ENCODE data around the gene EEF1G. TPM values are rescaled to one million over a fixed set of nuclear protein-coding genes. Genes with fewer than 3 reads are reported as not detected.

Gene EEF1G
- total RNA-seq, 1 experiment from 2014 or later = 2,008 TPM

DNA sequence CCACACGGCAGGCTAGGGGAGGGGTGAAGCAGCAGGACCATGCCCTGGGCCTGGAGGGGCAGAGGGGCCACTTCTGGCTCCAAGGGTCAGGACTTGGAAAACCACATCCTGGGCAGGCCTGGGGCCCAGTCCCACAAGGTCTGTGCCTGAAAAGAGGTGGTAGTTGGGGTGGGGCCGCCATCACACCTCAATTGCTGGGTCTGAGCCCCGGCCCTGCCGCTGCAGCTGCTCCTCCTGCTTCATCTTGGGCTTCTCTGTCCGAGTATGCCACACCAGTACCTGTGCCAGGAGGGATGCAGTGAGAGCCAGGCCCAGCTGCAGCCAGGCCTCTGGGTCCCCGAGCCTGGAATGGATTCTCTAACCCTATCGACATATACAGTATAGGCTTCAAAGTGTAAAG lies 41.8 kb upstream of the EEF1G start:
- no peaks in the 10 kb centered on the region for H3K36me3 ChIP-seq (ENCODE audit: low read depth)
- H3F3A ChIP-seq (ENCODE audit: insufficient read depth, low read depth) = peaks cover 42% of the 10 kb centered on the region
- no peaks in the 10 kb centered on the region for H4K20me1 ChIP-seq (ENCODE audit: insufficient read depth)
- H3K9me3 ChIP-seq (ENCODE audit: insufficient read depth, low read depth) = no peaks in the 10 kb centered on the region
- BruUV-seq (replicated peaks) = no TSS peak
- H3K27ac ChIP-seq = no peak overlapping the region
- H3K79me2 ChIP-seq (ENCODE audit: low read depth) = peaks cover 20% of the 10 kb centered on the region
- TF ChIP-seq, protein P1, sequence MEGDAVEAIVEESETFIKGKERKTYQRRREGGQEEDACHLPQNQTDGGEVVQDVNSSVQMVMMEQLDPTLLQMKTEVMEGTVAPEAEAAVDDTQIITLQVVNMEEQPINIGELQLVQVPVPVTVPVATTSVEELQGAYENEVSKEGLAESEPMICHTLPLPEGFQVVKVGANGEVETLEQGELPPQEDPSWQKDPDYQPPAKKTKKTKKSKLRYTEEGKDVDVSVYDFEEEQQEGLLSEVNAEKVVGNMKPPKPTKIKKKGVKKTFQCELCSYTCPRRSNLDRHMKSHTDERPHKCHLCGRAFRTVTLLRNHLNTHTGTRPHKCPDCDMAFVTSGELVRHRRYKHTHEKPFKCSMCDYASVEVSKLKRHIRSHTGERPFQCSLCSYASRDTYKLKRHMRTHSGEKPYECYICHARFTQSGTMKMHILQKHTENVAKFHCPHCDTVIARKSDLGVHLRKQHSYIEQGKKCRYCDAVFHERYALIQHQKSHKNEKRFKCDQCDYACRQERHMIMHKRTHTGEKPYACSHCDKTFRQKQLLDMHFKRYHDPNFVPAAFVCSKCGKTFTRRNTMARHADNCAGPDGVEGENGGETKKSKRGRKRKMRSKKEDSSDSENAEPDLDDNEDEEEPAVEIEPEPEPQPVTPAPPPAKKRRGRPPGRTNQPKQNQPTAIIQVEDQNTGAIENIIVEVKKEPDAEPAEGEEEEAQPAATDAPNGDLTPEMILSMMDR (conservative IDR thresholded peaks at IDR 0.05) = no peak
- no peak for TF ChIP-seq EZH2 (IDR thresholded peaks at IDR 0.05; ENCODE audit: low read depth)
- no peak overlapping the region for H3K4me3 ChIP-seq
- no peaks in the 10 kb centered on the region for H3K27me3 ChIP-seq (ENCODE audit: insufficient read depth, low read depth)
- intact Hi-C loops (cut with micrococcal nuclease; ENCODE audit: unreplicated experiment) = no loop called here
- H2AFZ ChIP-seq = no peak overlapping the region
- no peak overlapping the region for H3K4me2 ChIP-seq
- POLR2A ChIA-PET (ENCODE audit: unreplicated experiment) = interaction anchor here (0.6 kb wide), 1 partner anchor 39 kb away, joined by 3 read pairs; no protein-coding TSS in a partner anchor
- no peak for DNase-seq
- CTCF ChIA-PET = no interaction called here
- H3K9me2 ChIP-seq (ENCODE audit: insufficient read depth) = no peaks in the 10 kb centered on the region
- H3K4me1 ChIP-seq (replicated peaks; ENCODE audit: insufficient read depth) = peaks cover 38% of the 10 kb centered on the region

DNA sequence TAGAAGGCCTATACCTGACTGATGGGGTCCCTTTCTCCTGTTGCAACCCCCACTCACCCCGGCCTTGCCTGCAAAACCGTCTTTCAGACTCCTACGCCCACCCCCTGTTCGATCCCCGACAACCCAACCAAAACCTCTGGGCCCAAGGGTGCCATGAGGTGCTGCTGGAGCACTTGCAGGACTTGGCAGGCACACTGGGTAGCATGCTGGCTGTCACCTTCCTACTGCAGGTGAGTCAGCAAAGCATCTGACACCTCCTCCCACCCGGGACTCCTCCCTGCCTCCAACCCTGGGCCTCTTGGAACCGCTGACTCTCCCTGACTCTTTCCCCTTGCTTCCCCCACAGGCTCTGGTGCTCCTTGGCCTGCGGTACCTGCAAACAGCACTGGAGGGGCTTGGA lies 40.6 kb upstream of the EEF1G start:
- DNase-seq = peak; percentile 72 to 75
- H3K4me1 ChIP-seq (replicated peaks; ENCODE audit: insufficient read depth) = peaks cover 35% of the 10 kb centered on the region

DNA sequence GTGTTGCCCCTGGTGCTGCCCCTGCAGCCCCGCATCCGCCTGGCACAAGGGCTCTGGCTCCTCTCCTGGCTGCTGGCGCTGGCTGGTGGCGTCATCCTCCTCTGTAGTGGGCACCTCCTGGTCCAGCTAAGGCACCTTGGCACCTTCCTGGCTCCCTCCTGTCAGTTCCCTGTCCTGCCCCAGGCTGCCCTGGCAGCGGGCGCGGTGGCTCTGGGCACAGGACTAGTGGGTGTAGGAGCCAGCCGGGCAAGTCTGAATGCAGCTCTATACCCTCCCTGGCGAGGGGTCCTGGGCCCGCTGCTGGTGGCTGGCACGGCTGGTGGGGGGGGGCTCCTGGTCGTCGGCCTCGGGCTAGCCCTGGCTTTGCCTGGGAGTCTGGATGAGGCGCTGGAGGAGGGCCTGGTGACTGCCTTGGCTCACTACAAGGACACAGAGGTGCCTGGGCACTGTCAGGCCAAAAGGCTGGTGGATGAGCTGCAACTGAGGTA lies 39.6 kb upstream of the EEF1G start:
- BruUV-seq (replicated peaks) = no TSS peak
- Histone ChIP-seq H3K4me2 (peak overlapping the region; percentile 88), H3K4me3 (peak overlapping the region; percentile 85; the same call in 1 of the 2 replicates), H3F3A (ENCODE audit: insufficient read depth, low read depth) (peaks cover 47% of the 10 kb centered on the region), H3K27me3 (ENCODE audit: insufficient read depth, low read depth) (no peaks in the 10 kb centered on the region), H3K36me3 (ENCODE audit: low read depth) (peaks cover 6% of the 10 kb centered on the region; the same call in 1 of the 2 replicates), H3K9me3 (ENCODE audit: insufficient read depth, low read depth) (no peaks in the 10 kb centered on the region), H2AFZ (0 out of 2 replicates have a peak overlapping the region, but pooled peaks have one; percentile 30), H3K27ac (peak overlapping the region; percentile 66), H3K4me1 (replicated peaks; ENCODE audit: insufficient read depth) (peaks cover 35% of the 10 kb centered on the region), H4K20me1 (ENCODE audit: insufficient read depth) (no peaks in the 10 kb centered on the region), H3K9me2 (ENCODE audit: insufficient read depth) (no peaks in the 10 kb centered on the region), H3K79me2 (ENCODE audit: low read depth) (peaks cover 18% of the 10 kb centered on the region)
- CTCF ChIA-PET = interaction anchor here (0.7 kb wide), 1 partner anchor 12 kb away, joined by 3 read pairs; no protein-coding TSS in a partner anchor
- intact Hi-C loops (cut with micrococcal nuclease; ENCODE audit: unreplicated experiment) = loop anchor here (5.0 kb wide), 6 partner anchors 34 to 269 kb away; partner anchors contain the start of genes BSCL2, EEF1G, GANAB and GNG3
- POLR2A ChIA-PET (ENCODE audit: unreplicated experiment) = interaction anchor here (1.0 kb wide), 1 partner anchor 8 kb away, joined by 3 read pairs; the partner anchor contains the start of gene B3GAT3
- DNase-seq = no peak
- TF ChIP-seq EZH2 (IDR thresholded peaks at IDR 0.05; ENCODE audit: low read depth) = no peak

More for the DNA sequence above, 40.6 kb upstream of the EEF1G start:
- no TSS peak for BruUV-seq (replicated peaks)
- peaks cover 6% of the 10 kb centered on the region; the same call in 1 of the 2 replicates for H3K36me3 ChIP-seq (ENCODE audit: low read depth)
- no peak for TF ChIP-seq EZH2 (IDR thresholded peaks at IDR 0.05; ENCODE audit: low read depth)
- TF ChIP-seq, protein P1 (conservative IDR thresholded peaks at IDR 0.05) = no peak
- no peaks in the 10 kb centered on the region for H3K27me3 ChIP-seq (ENCODE audit: insufficient read depth, low read depth)
- H3K9me3 ChIP-seq (ENCODE audit: insufficient read depth, low read depth) = no peaks in the 10 kb centered on the region
- H2AFZ ChIP-seq = no peak overlapping the region
- intact Hi-C loops (cut with micrococcal nuclease; ENCODE audit: unreplicated experiment) = loop anchor here (5.0 kb wide), 6 partner anchors 33 to 268 kb away; partner anchors contain the start of genes BSCL2, EEF1G, GANAB and GNG3
- no peak overlapping the region for H3K4me3 ChIP-seq
- peaks cover 47% of the 10 kb centered on the region for H3F3A ChIP-seq (ENCODE audit: insufficient read depth, low read depth)
- CTCF ChIA-PET = interaction anchor here (0.6 kb wide), 1 partner anchor 239 kb away, joined by 4 read pairs; no protein-coding TSS in a partner anchor
- no peaks in the 10 kb centered on the region for H4K20me1 ChIP-seq (ENCODE audit: insufficient read depth)
- H3K79me2 ChIP-seq (ENCODE audit: low read depth) = peaks cover 18% of the 10 kb centered on the region
- POLR2A ChIA-PET (ENCODE audit: unreplicated experiment) = no interaction called here
- H3K4me2 ChIP-seq = peak overlapping the region; percentile 57
- H3K9me2 ChIP-seq (ENCODE audit: insufficient read depth) = no peaks in the 10 kb centered on the region
- peak overlapping the region; percentile 66 for H3K27ac ChIP-seq
